Suprapubic skin (tissue), 4 donors: ENCODE results near the gene SPTLC3. TPM values are rescaled to one million over a fixed set of nuclear protein-coding genes. Genes with fewer than 3 reads are reported as not detected.

Experiments used
- DNase-seq, 2 donors: peaks; one replicate each; pipeline ENCODE4 v3.0.0-alpha.2; 2019; ENCODE audit warnings: low spot score in 2 of 2
- H3K27ac ChIP-seq: fragments of 200-600 bp; sonication (generic); one replicate; pipeline ENCODE4 v1.5.1; 2019
- H3K27me3 ChIP-seq: fragments of 200-600 bp; sonication (generic); one replicate; pipeline ENCODE4 v1.5.1; 2019
- H3K36me3 ChIP-seq: fragments of 200-600 bp; sonication (generic); one replicate; pipeline ENCODE4 v1.5.1; 2019
- H3K4me1 ChIP-seq: fragments of 200-600 bp; sonication (generic); one replicate; pipeline ENCODE4 v1.5.1; 2019
- H3K4me3 ChIP-seq: fragments of 200-600 bp; sonication (generic); one replicate; pipeline ENCODE4 v1.5.1; 2019; ENCODE audit warnings: mild to moderate bottlenecking
- H3K9me3 ChIP-seq: fragments of 200-600 bp; sonication (generic); one replicate; pipeline ENCODE4 v1.5.1; 2019
- CTCF ChIP-seq, 2 donors: fragments of 200-600 bp in 1 of 2; fragments of 450-650 bp in 1 of 2; sonication (generic) in 1 of 2; IDR thresholded peaks; one replicate each; pipeline ENCODE4 v1.5.1; 2016 to 2019; ENCODE audit warnings: antibody characterized with exemption in 2 of 2, mild to moderate bottlenecking in 1 of 2, moderate library complexity in 1 of 2
- EP300 ChIP-seq: sonication (generic); formaldehyde crosslinking; IDR thresholded peaks from one replicate; pipeline ENCODE4 v1.6.1; 2017; ENCODE audit warnings: antibody characterized with exemption
- POLR2A ChIP-seq, 2 donors: fragments of 450-650 bp; IDR thresholded peaks; one replicate each; pipeline ENCODE4 v1.6.1; 2017; ENCODE audit warnings: antibody characterized with exemption in 2 of 2, mild to moderate bottlenecking in 2 of 2, moderate library complexity in 2 of 2
- POLR2AphosphoS5 ChIP-seq, 3 donors: sonication (generic); formaldehyde crosslinking; IDR thresholded peaks; one replicate each; pipeline ENCODE4 v1.6.1; 2017; ENCODE audit warnings: antibody characterized with exemption in 3 of 3
- WGBS: methylation state at CpG from one replicate; pipeline ENCODE4 v1.1.5; 2018; 5-methylcytosine and 5-hydroxymethylcytosine counted together
- total RNA-seq, 4 donors: library from RNA; depleted of rRNA; stranded (reverse); fragments of >200 nt; gene quantifications; one replicate each; pipeline ENCODE4 v1.1.0, GENCODE V29; 2016

Gene SPTLC3
- total RNA-seq = 10 to 100 TPM; 54.1 to 83.0 (median 64.7) TPM

DNA sequence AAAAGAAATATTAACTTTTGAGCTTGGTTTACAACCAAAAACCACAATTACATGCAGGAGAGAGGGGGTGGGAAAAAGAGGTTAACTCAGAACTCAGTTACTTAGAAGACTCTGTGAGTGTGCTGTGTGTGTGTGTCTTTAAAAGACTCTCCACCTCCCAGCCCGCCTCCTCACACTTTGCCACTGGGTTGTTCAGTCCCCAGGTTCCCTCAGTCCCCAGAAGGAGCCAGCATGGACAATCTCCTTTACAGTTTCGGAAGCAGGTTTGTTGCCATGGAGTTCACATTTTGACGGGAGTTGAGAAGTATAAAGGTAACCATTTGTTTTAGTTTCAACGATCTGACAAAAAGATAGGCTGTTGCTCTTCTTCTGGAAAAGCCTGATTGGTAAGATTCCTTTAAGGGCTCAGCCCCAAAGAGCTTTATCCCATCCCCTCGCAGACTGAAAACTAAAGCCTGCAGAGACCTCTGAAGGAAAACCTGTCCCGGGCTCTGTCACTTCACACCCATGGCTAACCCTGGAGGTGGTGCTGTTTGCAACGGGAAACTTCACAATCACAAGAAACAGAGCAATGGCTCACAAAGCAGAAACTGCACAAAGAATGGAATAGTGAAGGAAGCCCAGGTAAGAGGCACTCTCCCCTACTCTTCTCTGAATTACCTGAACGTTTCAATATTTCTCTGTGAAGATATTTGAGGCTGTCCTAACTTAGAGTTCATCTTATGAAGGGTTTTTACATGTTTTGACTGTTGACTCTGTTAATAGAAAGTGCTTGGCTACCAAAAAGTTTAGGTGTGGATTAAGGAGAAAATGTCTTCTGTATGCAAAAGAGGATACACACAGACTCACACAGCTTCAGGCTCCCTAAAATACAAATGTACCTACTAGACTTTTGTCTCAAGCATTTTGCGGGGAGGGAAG, at the start of gene SPTLC3:
Gene SPTLC3, plus strand, starts transcription at position 212 of the 921 bp plus-strand sequence. Its CDS starts 296 bp downstream, at position 508.
- Histone ChIP-seq H3K27ac (peak within 1 kb of the TSS; percentile 81), H3K27me3 (no peaks in the 10 kb centered on the region), H3K36me3 (no peaks in the 10 kb centered on the region), H3K4me3 (peak within 1 kb of the TSS; percentile 53), H3K4me1 (peaks cover 24% of the 10 kb centered on the region), H3K9me3 (no peaks in the 10 kb centered on the region)
- TF ChIP-seq POLR2AphosphoS5 (IDR thresholded peaks at IDR 0.05) = no peak
- no peak for TF ChIP-seq POLR2A (IDR thresholded peaks at IDR 0.05)
- TF ChIP-seq EP300 = no peak
- no peak for TF ChIP-seq CTCF (IDR thresholded peaks at IDR 0.05)
- DNase-seq = no peak
- 2% methylated on average over 9 of the region's 9 CpGs for WGBS

- no peak for DNase-seq
- Histone ChIP-seq H3K27me3 (no peaks in the 10 kb centered on the region), H3K27ac (no peak overlapping the region), H3K9me3 (no peaks in the 10 kb centered on the region), H3K36me3 (no peaks in the 10 kb centered on the region), H3K4me3 (no peak overlapping the region), H3K4me1 (peaks cover 2% of the 10 kb centered on the region)
- WGBS = 95% methylated on average over 4 of the region's 4 CpGs
- TF ChIP-seq POLR2AphosphoS5 (IDR thresholded peaks at IDR 0.05) (no peak), CTCF (IDR thresholded peaks at IDR 0.05) (no peak)
These were observed 47.0 kb upstream of the SPTLC3 start for GRCh38 chr20:12961725-12962124.

GRCh38 chr20:12962895-12963294, 45.9 kb upstream of the SPTLC3 start:
- WGBS = 44% methylated on average over 2 of the region's 2 CpGs
- H3K36me3 ChIP-seq = no peaks in the 10 kb centered on the region
- TF ChIP-seq POLR2A (IDR thresholded peaks at IDR 0.05) (no peak), EP300 (no peak), CTCF (IDR thresholded peaks at IDR 0.05) (no peak), POLR2AphosphoS5 (IDR thresholded peaks at IDR 0.05) (no peak)
- DNase-seq = no peak
- no peaks in the 10 kb centered on the region for H3K27me3 ChIP-seq
- H3K4me3 ChIP-seq = no peak overlapping the region
- H3K4me1 ChIP-seq = peaks cover 2% of the 10 kb centered on the region
- H3K27ac ChIP-seq = no peak overlapping the region
- no peaks in the 10 kb centered on the region for H3K9me3 ChIP-seq

DNA sequence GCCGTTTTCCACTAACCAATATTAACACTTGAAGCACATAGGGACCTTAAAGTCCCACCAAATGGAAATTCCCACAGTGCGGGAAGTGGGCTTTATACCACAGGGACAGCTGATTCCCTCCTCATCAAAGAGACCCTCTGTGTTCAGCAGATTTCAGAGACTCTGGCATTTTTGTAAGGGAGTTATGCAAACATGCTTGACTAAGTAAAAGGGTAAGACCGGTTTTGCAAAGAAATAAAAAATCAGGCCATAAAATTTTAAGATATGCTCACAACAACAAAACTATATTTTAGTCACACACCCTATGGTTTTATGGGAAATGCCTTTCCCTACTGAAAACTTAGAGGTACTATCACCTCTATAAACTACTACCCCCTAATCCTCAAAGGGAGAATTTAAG, 45.4 kb upstream of the SPTLC3 start:
- WGBS = 45% methylated on average over 3 of the region's 3 CpGs
- Histone ChIP-seq H3K4me3 (no peak overlapping the region), H3K27me3 (no peaks in the 10 kb centered on the region), H3K27ac (no peak overlapping the region), H3K4me1 (peaks cover 2% of the 10 kb centered on the region), H3K9me3 (no peaks in the 10 kb centered on the region), H3K36me3 (no peaks in the 10 kb centered on the region)
- TF ChIP-seq POLR2AphosphoS5 (IDR thresholded peaks at IDR 0.05) (no peak), EP300 (no peak), POLR2A (IDR thresholded peaks at IDR 0.05) (no peak), CTCF (IDR thresholded peaks at IDR 0.05) (no peak)
- no peak for DNase-seq

GRCh38 chr20:12965212-12965869, 43.4 kb upstream of the SPTLC3 start:
- DNase-seq = no peak
- H3K9me3 ChIP-seq = no peaks in the 10 kb centered on the region
- H3K27ac ChIP-seq = no peak overlapping the region
- no peak for TF ChIP-seq POLR2A (IDR thresholded peaks at IDR 0.05)
- TF ChIP-seq POLR2AphosphoS5 (IDR thresholded peaks at IDR 0.05) = no peak
- TF ChIP-seq EP300 = no peak
- TF ChIP-seq CTCF (IDR thresholded peaks at IDR 0.05) = no peak
- H3K27me3 ChIP-seq = no peaks in the 10 kb centered on the region
- H3K4me3 ChIP-seq = no peak overlapping the region
- no peaks in the 10 kb centered on the region for H3K36me3 ChIP-seq
- H3K4me1 ChIP-seq = peaks cover 2% of the 10 kb centered on the region
